A549 (cell line): Measurements from ENCODE around the gene ELOVL5.

ENCODE experiments used
- CBX2 ChIP-seq: fragments of 200-600 bp; sonication (generic); IDR thresholded peaks from 2 replicates; pipeline ENCODE4 v1.6.1; 2016; ENCODE audit warnings: low read depth, mild to moderate bottlenecking, borderline replicate concordance
- HOXB13 ChIP-seq: fragments of 250-450 bp; sonication (Bioruptor Pico); IDR thresholded peaks from 2 replicates; pipeline ENCODE4 v1.5.0; 2020; ENCODE audit warnings: low read depth, mild to moderate bottlenecking, moderate library complexity
- JUNB ChIP-seq: fragments of >200 bp; sonication (Bioruptor Twin); formaldehyde crosslinking; IDR thresholded peaks from 2 replicates; pipeline ENCODE4 v1.6.1; 2016
- POLR2A ChIP-seq: IDR thresholded peaks from 2 replicates; pipeline ENCODE4 v1.6.1; 2012; ENCODE audit warnings: mild to moderate bottlenecking, low read length
- RNF2 ChIP-seq: fragments of 200-600 bp; sonication (generic); IDR thresholded peaks from 2 replicates; pipeline ENCODE4 v1.6.1; 2016; ENCODE audit warnings: low read depth, mild to moderate bottlenecking, antibody characterized with exemption, moderate library complexity, borderline replicate concordance
- SMC3 ChIP-seq: fragments of >200 bp; sonication (Bioruptor Twin); formaldehyde crosslinking; IDR thresholded peaks from 3 replicates; pipeline ENCODE4 v1.6.1; 2018; ENCODE audit warnings: inconsistent platforms
- TF ChIP-seq, protein P1 (sequence below): fragments of >200 bp; sonication (Bioruptor Twin); formaldehyde crosslinking; IDR thresholded peaks from 3 replicates; pipeline ENCODE4 v1.5.1; 2016
- TF ChIP-seq, protein P2 (sequence below): IDR thresholded peaks from 2 replicates; pipeline ENCODE4 v1.6.1; 2012

DNA sequence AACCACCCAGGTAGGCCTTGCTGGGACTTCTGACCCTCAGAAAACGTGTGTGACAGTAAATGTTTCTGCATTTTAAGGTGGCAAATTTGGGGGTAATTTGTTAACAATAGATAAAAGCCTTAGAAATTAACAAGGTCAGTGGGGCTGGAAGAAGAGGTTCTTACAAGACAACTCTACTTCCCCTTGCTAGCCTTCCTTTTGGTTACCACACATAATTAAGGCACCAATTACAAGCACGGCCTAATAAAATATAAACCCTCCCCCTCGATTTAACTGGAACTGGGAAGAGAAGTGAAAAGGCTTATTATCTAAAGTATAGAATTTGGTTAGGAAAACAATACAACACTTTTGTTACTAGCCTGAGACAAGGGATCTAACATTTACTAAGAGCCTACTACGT lies 38.8 kb downstream of the ELOVL5 start:
- TF ChIP-seq, protein P1, sequence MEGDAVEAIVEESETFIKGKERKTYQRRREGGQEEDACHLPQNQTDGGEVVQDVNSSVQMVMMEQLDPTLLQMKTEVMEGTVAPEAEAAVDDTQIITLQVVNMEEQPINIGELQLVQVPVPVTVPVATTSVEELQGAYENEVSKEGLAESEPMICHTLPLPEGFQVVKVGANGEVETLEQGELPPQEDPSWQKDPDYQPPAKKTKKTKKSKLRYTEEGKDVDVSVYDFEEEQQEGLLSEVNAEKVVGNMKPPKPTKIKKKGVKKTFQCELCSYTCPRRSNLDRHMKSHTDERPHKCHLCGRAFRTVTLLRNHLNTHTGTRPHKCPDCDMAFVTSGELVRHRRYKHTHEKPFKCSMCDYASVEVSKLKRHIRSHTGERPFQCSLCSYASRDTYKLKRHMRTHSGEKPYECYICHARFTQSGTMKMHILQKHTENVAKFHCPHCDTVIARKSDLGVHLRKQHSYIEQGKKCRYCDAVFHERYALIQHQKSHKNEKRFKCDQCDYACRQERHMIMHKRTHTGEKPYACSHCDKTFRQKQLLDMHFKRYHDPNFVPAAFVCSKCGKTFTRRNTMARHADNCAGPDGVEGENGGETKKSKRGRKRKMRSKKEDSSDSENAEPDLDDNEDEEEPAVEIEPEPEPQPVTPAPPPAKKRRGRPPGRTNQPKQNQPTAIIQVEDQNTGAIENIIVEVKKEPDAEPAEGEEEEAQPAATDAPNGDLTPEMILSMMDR: no peak
- TF ChIP-seq, protein P2, sequence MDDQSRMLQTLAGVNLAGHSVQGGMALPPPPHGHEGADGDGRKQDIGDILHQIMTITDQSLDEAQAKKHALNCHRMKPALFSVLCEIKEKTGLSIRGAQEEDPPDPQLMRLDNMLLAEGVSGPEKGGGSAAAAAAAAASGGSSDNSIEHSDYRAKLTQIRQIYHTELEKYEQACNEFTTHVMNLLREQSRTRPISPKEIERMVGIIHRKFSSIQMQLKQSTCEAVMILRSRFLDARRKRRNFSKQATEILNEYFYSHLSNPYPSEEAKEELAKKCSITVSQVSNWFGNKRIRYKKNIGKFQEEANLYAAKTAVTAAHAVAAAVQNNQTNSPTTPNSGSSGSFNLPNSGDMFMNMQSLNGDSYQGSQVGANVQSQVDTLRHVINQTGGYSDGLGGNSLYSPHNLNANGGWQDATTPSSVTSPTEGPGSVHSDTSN: no peak
- TF ChIP-seq POLR2A: no peak
- TF ChIP-seq JUNB: no peak
- TF ChIP-seq SMC3: no peak
- TF ChIP-seq CBX2: no peak
- TF ChIP-seq HOXB13 (CRISPR knock-in tag): no peak
- no peak for TF ChIP-seq RNF2
